ENCODE results near the gene TEDC2. TPM values are rescaled to one million over a fixed set of nuclear protein-coding genes. Genes with fewer than 3 reads are reported as not detected.
A peak's percentile ranks its signal among the peaks of the same experiment; 100 is the strongest.

Gene TEDC2
- total and polyA plus RNA-seq, 9 of the 15 experiments (the other 6 are each of a cell fraction or from before 2014, with no cell fraction given): 0.75 to 57.0 (median 17.6) TPM

GRCh38 chr16:2428784-2429033 lies 31.2 kb upstream of the TEDC2 start (continued):
- TF ChIP-seq, protein P1, sequence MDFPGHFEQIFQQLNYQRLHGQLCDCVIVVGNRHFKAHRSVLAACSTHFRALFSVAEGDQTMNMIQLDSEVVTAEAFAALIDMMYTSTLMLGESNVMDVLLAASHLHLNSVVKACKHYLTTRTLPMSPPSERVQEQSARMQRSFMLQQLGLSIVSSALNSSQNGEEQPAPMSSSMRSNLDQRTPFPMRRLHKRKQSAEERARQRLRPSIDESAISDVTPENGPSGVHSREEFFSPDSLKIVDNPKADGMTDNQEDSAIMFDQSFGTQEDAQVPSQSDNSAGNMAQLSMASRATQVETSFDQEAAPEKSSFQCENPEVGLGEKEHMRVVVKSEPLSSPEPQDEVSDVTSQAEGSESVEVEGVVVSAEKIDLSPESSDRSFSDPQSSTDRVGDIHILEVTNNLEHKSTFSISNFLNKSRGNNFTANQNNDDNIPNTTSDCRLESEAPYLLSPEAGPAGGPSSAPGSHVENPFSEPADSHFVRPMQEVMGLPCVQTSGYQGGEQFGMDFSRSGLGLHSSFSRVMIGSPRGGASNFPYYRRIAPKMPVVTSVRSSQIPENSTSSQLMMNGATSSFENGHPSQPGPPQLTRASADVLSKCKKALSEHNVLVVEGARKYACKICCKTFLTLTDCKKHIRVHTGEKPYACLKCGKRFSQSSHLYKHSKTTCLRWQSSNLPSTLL (IDR thresholded peaks at IDR 0.05): no peak
- TF ChIP-seq CSDE1 (IDR thresholded peaks at IDR 0.05): no peak; a peak in 1 of 4 replicates
- no peak for TF ChIP-seq ZNF324 (CRISPR knock-in tag; IDR thresholded peaks at IDR 0.05)
- TF ChIP-seq, protein P2, sequence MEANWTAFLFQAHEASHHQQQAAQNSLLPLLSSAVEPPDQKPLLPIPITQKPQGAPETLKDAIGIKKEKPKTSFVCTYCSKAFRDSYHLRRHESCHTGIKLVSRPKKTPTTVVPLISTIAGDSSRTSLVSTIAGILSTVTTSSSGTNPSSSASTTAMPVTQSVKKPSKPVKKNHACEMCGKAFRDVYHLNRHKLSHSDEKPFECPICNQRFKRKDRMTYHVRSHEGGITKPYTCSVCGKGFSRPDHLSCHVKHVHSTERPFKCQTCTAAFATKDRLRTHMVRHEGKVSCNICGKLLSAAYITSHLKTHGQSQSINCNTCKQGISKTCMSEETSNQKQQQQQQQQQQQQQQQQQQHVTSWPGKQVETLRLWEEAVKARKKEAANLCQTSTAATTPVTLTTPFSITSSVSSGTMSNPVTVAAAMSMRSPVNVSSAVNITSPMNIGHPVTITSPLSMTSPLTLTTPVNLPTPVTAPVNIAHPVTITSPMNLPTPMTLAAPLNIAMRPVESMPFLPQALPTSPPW (CRISPR knock-in tag; IDR thresholded peaks at IDR 0.05): no peak
- TF ChIP-seq, protein P3, sequence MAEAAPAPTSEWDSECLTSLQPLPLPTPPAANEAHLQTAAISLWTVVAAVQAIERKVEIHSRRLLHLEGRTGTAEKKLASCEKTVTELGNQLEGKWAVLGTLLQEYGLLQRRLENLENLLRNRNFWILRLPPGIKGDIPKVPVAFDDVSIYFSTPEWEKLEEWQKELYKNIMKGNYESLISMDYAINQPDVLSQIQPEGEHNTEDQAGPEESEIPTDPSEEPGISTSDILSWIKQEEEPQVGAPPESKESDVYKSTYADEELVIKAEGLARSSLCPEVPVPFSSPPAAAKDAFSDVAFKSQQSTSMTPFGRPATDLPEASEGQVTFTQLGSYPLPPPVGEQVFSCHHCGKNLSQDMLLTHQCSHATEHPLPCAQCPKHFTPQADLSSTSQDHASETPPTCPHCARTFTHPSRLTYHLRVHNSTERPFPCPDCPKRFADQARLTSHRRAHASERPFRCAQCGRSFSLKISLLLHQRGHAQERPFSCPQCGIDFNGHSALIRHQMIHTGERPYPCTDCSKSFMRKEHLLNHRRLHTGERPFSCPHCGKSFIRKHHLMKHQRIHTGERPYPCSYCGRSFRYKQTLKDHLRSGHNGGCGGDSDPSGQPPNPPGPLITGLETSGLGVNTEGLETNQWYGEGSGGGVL (CRISPR knock-in tag; IDR thresholded peaks at IDR 0.05): no peak
- TF ChIP-seq MXI1 (IDR thresholded peaks at IDR 0.05; ENCODE audit: low read depth, low read length): no peak
- no peak for TF ChIP-seq TBL1XR1 (IDR thresholded peaks at IDR 0.05; ENCODE audit: low read length in 2 of 2)
- 0 out of 2 replicates have a peak, but pooled peaks have one; percentile 49 for TF ChIP-seq CTBP1 (IDR thresholded peaks at IDR 0.05; ENCODE audit: borderline replicate concordance)
- TF ChIP-seq PHB2 (IDR thresholded peaks at IDR 0.05; ENCODE audit: low read depth): no peak
- TF ChIP-seq ATF1 (CRISPR knock-in tag; IDR thresholded peaks at IDR 0.05): no peak
- peak; percentile 69 for TF ChIP-seq ATF1 (tag; IDR thresholded peaks at IDR 0.05)
- no peak for TF ChIP-seq PBX2 (CRISPR knock-in tag; IDR thresholded peaks at IDR 0.05; ENCODE audit: low read depth)
- no peak for TF ChIP-seq PBX2 (tag; conservative IDR thresholded peaks at IDR 0.05; ENCODE audit: low read depth)
- peak; percentile 81 for TF ChIP-seq SUPT5H (IDR thresholded peaks at IDR 0.05)
- no peak for TF ChIP-seq ETS1 (conservative IDR thresholded peaks at IDR 0.05; ENCODE audit: control insufficient read depth, low read depth, low read length)
- TF ChIP-seq ZNF740 (CRISPR knock-in tag; IDR thresholded peaks at IDR 0.05): no peak; the same call in 1 of the 2 replicates
- TF ChIP-seq ZNF740 (tag; IDR thresholded peaks at IDR 0.05): no peak
- TF ChIP-seq ZNF551 (CRISPR knock-in tag; IDR thresholded peaks at IDR 0.05): no peak

All from K562 (cell line).